Neural crest cell (in vitro differentiated cells): ENCODE data around the gene WNT4. TPM values are rescaled to one million over a fixed set of nuclear protein-coding genes. Genes with fewer than 3 reads are reported as not detected.

Source experiments
- DNase-seq: peaks from one replicate; pipeline ENCODE4 v3.0.0; 2021; ENCODE audit warnings: low read depth, mixed read lengths, low spot score
- H3K27ac Mint-ChIP-seq: one replicate; pipeline ENCODE4 v1.8.0; 2021; ENCODE audit warnings: mild to moderate bottlenecking, mixed read lengths; ENCODE audit not compliant: unreplicated experiment
- H3K27me3 Mint-ChIP-seq: 2 replicates; pipeline ENCODE4 v1.8.0; 2021; ENCODE audit warnings: low read depth, mild to moderate bottlenecking, mixed read lengths
- H3K36me3 Mint-ChIP-seq: 2 replicates; pipeline ENCODE4 v1.8.0; 2021; ENCODE audit warnings: low read depth, mild to moderate bottlenecking, mixed read lengths
- H3K4me1 Mint-ChIP-seq: 2 replicates; pipeline ENCODE4 v1.8.0; 2021; ENCODE audit warnings: mixed read lengths
- H3K4me3 Mint-ChIP-seq: one replicate; pipeline ENCODE4 v1.8.0; 2021; ENCODE audit warnings: mild to moderate bottlenecking, mixed read lengths
- H3K9me3 Mint-ChIP-seq: 2 replicates; pipeline ENCODE4 v1.8.0; 2021; ENCODE audit warnings: mixed read lengths
- total RNA-seq: library from RNA; stranded (reverse); gene quantifications from 2 replicates; pipeline ENCODE4 v1.2.1, GENCODE V29; 2021
- TF ChIP-seq, protein P1 (sequence below): fragments of 200-600 bp; sonication (generic); conservative IDR thresholded peaks from 2 replicates; pipeline ENCODE4 v1.5.0; 2021; ENCODE audit warnings: antibody characterized with exemption, mild to moderate bottlenecking

WNT4 gene
- total RNA-seq, 1 donor from 2014 or later = 0.16 TPM

DNA sequence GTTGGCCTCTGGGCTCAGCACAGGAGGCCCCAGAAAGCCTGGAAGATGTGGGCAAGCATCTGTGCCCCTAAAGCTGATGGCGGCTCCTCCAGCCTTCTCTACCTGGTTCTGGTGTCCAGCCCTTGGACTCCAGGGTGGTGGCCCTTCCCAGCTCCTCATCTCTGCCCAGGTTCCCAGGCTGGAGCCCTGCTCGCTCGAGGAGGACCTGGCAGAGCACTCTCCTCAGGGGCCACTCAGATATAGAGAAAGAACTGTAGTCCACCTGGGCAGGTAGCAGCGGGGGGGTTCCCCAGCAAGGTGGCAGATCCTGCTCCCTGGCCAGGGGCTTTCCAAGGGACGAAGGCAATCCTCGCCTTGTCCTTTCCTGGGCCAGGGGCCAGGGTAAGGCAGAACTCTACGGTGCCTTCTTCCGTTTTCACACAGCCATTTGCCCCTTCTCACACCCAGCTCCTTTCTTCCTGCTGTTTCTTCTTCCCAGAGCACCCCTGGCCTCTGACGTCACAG, 18.9 kb downstream of the WNT4 start:
- Mint-ChIP-seq H3K4me1 (peaks cover 31% of the 10 kb centered on the region), H3K4me3 (no peak overlapping the region), H3K27me3 (no peaks in the 10 kb centered on the region), H3K27ac (peak overlapping the region; percentile 78), H3K36me3 (no peaks in the 10 kb centered on the region), H3K9me3 (no peaks in the 10 kb centered on the region)
- TF ChIP-seq, protein P1, sequence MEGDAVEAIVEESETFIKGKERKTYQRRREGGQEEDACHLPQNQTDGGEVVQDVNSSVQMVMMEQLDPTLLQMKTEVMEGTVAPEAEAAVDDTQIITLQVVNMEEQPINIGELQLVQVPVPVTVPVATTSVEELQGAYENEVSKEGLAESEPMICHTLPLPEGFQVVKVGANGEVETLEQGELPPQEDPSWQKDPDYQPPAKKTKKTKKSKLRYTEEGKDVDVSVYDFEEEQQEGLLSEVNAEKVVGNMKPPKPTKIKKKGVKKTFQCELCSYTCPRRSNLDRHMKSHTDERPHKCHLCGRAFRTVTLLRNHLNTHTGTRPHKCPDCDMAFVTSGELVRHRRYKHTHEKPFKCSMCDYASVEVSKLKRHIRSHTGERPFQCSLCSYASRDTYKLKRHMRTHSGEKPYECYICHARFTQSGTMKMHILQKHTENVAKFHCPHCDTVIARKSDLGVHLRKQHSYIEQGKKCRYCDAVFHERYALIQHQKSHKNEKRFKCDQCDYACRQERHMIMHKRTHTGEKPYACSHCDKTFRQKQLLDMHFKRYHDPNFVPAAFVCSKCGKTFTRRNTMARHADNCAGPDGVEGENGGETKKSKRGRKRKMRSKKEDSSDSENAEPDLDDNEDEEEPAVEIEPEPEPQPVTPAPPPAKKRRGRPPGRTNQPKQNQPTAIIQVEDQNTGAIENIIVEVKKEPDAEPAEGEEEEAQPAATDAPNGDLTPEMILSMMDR = no peak
- DNase-seq = no peak

DNA sequence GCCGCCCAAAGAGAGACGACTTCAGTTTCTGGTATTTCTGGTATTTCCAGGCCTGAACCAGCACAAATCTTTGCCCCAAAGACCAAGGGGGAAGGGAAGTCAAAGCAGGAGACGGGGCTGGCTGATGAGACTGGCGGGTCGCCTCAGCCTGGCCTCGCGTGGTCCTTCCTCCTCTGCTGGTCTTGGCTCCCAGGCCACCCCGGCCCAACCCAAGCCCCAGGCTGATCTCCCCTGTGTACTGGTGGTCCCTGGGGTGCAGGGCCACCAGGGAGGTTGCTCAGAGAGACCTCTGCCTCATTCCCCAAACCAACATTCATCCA, 19.9 kb downstream of the WNT4 start:
- DNase-seq = no peak
- Mint-ChIP-seq H3K36me3 (no peaks in the 10 kb centered on the region), H3K9me3 (no peaks in the 10 kb centered on the region), H3K27me3 (no peaks in the 10 kb centered on the region), H3K27ac (no peak overlapping the region), H3K4me1 (peaks cover 31% of the 10 kb centered on the region), H3K4me3 (no peak overlapping the region)
- TF ChIP-seq, protein P1 = no peak

DNA sequence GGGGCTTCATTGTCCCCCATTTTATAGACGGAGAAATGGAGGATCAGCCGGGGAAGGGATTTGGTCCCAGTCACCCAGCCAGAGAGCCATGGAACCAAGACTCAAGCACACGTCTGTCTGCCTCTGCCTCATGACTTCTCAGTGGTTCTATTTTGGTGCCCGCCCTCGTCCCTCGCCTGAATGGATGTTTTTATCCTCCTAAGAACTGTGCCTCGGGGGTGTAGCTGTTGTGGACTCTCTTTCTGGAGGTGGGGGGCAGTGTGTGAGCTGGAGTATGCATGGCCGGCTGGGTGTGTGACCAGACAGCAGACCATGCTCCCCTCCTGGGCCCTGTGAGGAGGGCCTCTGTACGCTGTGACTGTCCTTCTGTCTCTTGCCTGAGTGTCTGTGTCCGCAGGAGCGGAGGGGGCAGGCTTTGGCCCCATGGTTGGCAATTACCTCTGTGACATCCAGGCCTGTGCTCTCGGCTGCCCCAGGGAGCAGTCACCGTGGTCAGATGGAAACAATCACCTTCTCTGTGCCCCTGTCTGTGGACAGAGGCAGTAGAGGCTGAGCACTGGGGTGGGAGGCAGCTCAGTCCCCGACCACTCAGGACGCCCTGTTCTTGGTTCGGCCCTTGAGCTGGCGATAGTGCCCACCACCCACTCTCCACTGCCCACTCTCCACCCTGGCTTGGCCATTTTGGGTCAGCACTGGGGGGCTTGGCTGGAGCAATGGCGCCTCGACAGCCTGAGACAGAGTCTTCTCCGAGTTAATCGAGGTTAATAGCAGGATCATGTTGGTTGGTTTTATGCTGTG, 20.4 kb downstream of the WNT4 start:
- Mint-ChIP-seq H3K27ac (no peak overlapping the region), H3K4me3 (peak overlapping the region; percentile 61), H3K9me3 (no peaks in the 10 kb centered on the region), H3K27me3 (no peaks in the 10 kb centered on the region), H3K4me1 (peaks cover 31% of the 10 kb centered on the region), H3K36me3 (no peaks in the 10 kb centered on the region)
- TF ChIP-seq, protein P1 = no peak
- DNase-seq = peak; percentile 30

DNA sequence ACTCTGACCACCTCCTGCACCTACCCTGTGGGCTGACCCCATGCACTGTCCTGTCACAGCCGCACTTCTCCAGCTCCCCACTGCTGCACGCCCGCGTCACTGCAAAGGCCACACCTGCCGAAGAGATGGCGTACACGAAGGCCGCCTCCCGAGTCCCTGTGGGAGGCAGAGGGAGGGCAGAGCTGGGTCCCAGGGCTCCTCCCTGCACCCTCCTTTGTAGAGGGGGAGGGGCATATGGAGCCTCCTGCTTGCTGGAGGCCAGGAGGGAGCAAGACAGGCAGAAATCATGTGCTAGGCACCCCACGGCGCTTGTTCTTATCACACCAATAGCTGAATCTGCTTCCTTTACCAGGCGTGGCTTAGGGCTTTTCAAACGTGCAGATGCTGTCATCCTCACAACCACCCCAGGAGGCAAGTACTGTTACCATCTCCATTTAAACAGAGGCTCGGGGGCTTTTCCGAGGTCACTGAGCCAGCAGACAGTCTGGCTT, 21.4 kb downstream of the WNT4 start:
- no peaks in the 10 kb centered on the region for H3K9me3 Mint-ChIP-seq
- H3K27ac Mint-ChIP-seq = peak overlapping the region; percentile 43
- TF ChIP-seq, protein P1 = no peak
- DNase-seq = no peak
- H3K27me3 Mint-ChIP-seq = no peaks in the 10 kb centered on the region
- H3K36me3 Mint-ChIP-seq = no peaks in the 10 kb centered on the region
- H3K4me3 Mint-ChIP-seq = no peak overlapping the region
- H3K4me1 Mint-ChIP-seq = peaks cover 33% of the 10 kb centered on the region

DNA sequence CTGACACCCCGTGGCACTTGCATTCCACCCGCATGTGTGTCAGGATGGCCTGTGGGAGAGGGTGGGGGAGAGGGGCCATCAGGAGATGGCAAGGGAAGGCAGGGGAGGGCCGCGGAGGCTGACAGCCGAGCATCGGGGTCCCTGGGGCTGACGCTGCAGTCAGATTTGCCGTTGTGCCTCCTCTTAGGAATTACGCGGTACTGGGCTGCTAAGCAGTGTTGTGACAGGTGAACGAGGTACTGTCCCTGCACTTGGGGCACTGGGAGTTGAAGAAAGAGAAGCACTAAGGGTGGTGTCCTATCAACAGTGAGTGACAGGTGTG, 22.5 kb downstream of the WNT4 start:
- Mint-ChIP-seq H3K4me3 (no peak overlapping the region), H3K9me3 (no peaks in the 10 kb centered on the region), H3K27ac (no peak overlapping the region), H3K27me3 (no peaks in the 10 kb centered on the region), H3K4me1 (peaks cover 42% of the 10 kb centered on the region), H3K36me3 (no peaks in the 10 kb centered on the region)
- TF ChIP-seq, protein P1 = no peak
- no peak for DNase-seq
